Measurements from ENCODE around the gene LEMD3. TPM values are rescaled to one million over a fixed set of nuclear protein-coding genes. Genes with fewer than 3 reads are reported as not detected.

The LEMD3 gene
- total RNA-seq, 1 donor from 2014 or later = 25.5 TPM

DNA sequence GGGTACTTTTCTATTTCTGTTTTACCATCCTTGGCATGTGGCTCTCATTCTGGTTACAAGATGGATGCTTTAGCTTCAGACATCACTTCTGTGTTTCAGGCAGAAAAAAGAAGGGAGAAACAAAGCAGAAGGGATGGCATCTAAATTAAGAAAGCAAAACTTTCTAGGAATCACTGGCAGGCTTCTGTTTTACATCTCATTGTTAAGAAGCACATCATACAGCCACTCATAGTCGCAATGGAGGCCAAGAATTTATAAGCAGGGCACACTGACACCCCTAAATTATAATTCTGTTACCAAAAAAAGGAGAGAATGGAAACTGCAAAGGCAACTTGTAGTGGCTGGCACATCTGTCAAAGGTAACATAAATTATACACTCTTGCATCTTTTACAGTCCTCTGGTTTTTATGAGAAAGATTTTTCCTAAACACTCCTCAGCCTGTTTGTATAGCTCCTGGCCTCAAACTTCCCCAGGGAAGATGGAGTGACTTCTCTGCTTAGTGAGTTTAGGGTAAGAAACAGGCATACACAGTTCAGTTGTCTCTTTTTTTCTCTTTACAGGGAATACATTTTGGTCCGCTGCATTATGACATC, 22.0 kb upstream of the LEMD3 start:
- H3K4me3 ChIP-seq (ENCODE audit: low read depth, low read length) = no peak overlapping the region
- no peaks in the 10 kb centered on the region for H3K27me3 ChIP-seq (ENCODE audit: control insufficient read depth, insufficient read depth, low read length)
- DNase-seq (ENCODE audit: low read depth) = no peak
- no peak for TF ChIP-seq CTCF (IDR thresholded peaks at IDR 0.05; ENCODE audit: insufficient read depth, low read length, poor library complexity, severe bottlenecking)
- no peaks in the 10 kb centered on the region for H3K36me3 ChIP-seq (ENCODE audit: control insufficient read depth, insufficient read depth, low read length)

- no peaks in the 10 kb centered on the region for H3K36me3 ChIP-seq (ENCODE audit: control insufficient read depth, insufficient read depth, low read length)
- DNase-seq (ENCODE audit: low read depth) = peak; percentile 29
- no peak for TF ChIP-seq CTCF (IDR thresholded peaks at IDR 0.05; ENCODE audit: insufficient read depth, low read length, poor library complexity, severe bottlenecking)
- no peak overlapping the region for H3K4me3 ChIP-seq (ENCODE audit: low read depth, low read length)
- H3K27me3 ChIP-seq (ENCODE audit: control insufficient read depth, insufficient read depth, low read length) = no peaks in the 10 kb centered on the region
Measured at GRCh38 chr12:65152012-65152411, 17.4 kb upstream of the LEMD3 start.

- Histone ChIP-seq H3K27me3 (ENCODE audit: control insufficient read depth, insufficient read depth, low read length) (no peaks in the 10 kb centered on the region), H3K36me3 (ENCODE audit: control insufficient read depth, insufficient read depth, low read length) (no peaks in the 10 kb centered on the region), H3K4me3 (ENCODE audit: low read depth, low read length) (no peak overlapping the region)
- DNase-seq (ENCODE audit: low read depth) = no peak
- TF ChIP-seq CTCF (IDR thresholded peaks at IDR 0.05; ENCODE audit: insufficient read depth, low read length, poor library complexity, severe bottlenecking) = no peak
Measured at GRCh38 chr12:65152596-65152995, 16.8 kb upstream of the LEMD3 start.

GRCh38 chr12:65155784-65156183, 13.6 kb upstream of the LEMD3 start:
- Histone ChIP-seq H3K4me3 (ENCODE audit: low read depth, low read length) (no peak overlapping the region), H3K27me3 (ENCODE audit: control insufficient read depth, insufficient read depth, low read length) (no peaks in the 10 kb centered on the region), H3K36me3 (ENCODE audit: control insufficient read depth, insufficient read depth, low read length) (no peaks in the 10 kb centered on the region)
- DNase-seq (ENCODE audit: low read depth) = no peak
- TF ChIP-seq CTCF (IDR thresholded peaks at IDR 0.05; ENCODE audit: insufficient read depth, low read length, poor library complexity, severe bottlenecking) = no peak

GRCh38 chr12:65156366-65156841, 13.0 kb upstream of the LEMD3 start:
- Histone ChIP-seq H3K36me3 (ENCODE audit: control insufficient read depth, insufficient read depth, low read length) (no peaks in the 10 kb centered on the region), H3K4me3 (ENCODE audit: low read depth, low read length) (no peak overlapping the region), H3K27me3 (ENCODE audit: control insufficient read depth, insufficient read depth, low read length) (no peaks in the 10 kb centered on the region)
- DNase-seq (ENCODE audit: low read depth) = no peak
- no peak for TF ChIP-seq CTCF (IDR thresholded peaks at IDR 0.05; ENCODE audit: insufficient read depth, low read length, poor library complexity, severe bottlenecking)

- no peak overlapping the region for H3K4me3 ChIP-seq (ENCODE audit: low read depth, low read length)
- H3K27me3 ChIP-seq (ENCODE audit: control insufficient read depth, insufficient read depth, low read length) = no peaks in the 10 kb centered on the region
- DNase-seq (ENCODE audit: low read depth) = no peak
- no peaks in the 10 kb centered on the region for H3K36me3 ChIP-seq (ENCODE audit: control insufficient read depth, insufficient read depth, low read length)
- TF ChIP-seq CTCF (IDR thresholded peaks at IDR 0.05; ENCODE audit: insufficient read depth, low read length, poor library complexity, severe bottlenecking) = no peak
Measured at GRCh38 chr12:65157091-65157490, 12.3 kb upstream of the LEMD3 start.
